Liver (tissue), 9 donors: ENCODE measurements around the gene ITIH4. TPM values are rescaled to one million over a fixed set of nuclear protein-coding genes. Genes with fewer than 3 reads are reported as not detected.
A peak's percentile ranks its signal among the peaks of the same experiment; 100 is the strongest.

Source experiments
- DNase-seq: peaks from one replicate; pipeline ENCODE4 v3.0.0-alpha.2; 2017; ENCODE audit warnings: low spot score
- H3K27ac ChIP-seq, 2 donors: one replicate each; pipeline ENCODE4 v1.7.0; 2013; ENCODE audit warnings: inconsistent platforms in 2 of 2, low read length in 2 of 2, control low read depth in 1 of 2, low read depth in 1 of 2, mild to moderate bottlenecking in 1 of 2
- H3K27me3 ChIP-seq, 4 donors: one replicate each; pipeline versions ENCODE4 v1.6.1 to v1.7.0; 2013; ENCODE audit warnings: low read length in 3 of 4, inconsistent platforms in 1 of 4, mild to moderate bottlenecking in 1 of 4, moderate library complexity in 1 of 4; ENCODE audit not compliant: control insufficient read depth in 4 of 4, insufficient read depth in 4 of 4
- H3K36me3 ChIP-seq, 4 donors: one replicate each; pipeline versions ENCODE4 v1.6.1 to v1.7.0; 2013; ENCODE audit warnings: low read length in 3 of 4, mild to moderate bottlenecking in 3 of 4, low read depth in 1 of 4, moderate library complexity in 1 of 4; ENCODE audit not compliant: control insufficient read depth in 4 of 4, insufficient read depth in 3 of 4
- H3K4me1 ChIP-seq, 4 donors: one replicate each; pipeline versions ENCODE4 v1.6.1 to v1.7.0; 2013; ENCODE audit warnings: low read length in 3 of 4, mild to moderate bottlenecking in 3 of 4, moderate library complexity in 1 of 4; ENCODE audit not compliant: control insufficient read depth in 4 of 4, insufficient read depth in 4 of 4
- H3K4me3 ChIP-seq, 3 donors: one replicate each; pipeline versions ENCODE4 v1.6.1 to v1.7.0; 2013; ENCODE audit warnings: low read length in 3 of 3, control low read depth in 1 of 3, low read depth in 1 of 3, mild to moderate bottlenecking in 1 of 3
- H3K9ac ChIP-seq, 2 donors: one replicate each; pipeline ENCODE4 v1.7.0; 2013; ENCODE audit warnings: low read length in 2 of 2, mild to moderate bottlenecking in 2 of 2, moderate library complexity in 2 of 2, control low read depth in 1 of 2, low read depth in 1 of 2
- H3K9me3 ChIP-seq, 4 donors: one replicate each; pipeline versions ENCODE4 v1.6.1 to v1.7.0; 2013; ENCODE audit warnings: low read length in 3 of 4; ENCODE audit not compliant: control insufficient read depth in 4 of 4
- CTCF ChIP-seq: fragments of 150-350 bp; IDR thresholded peaks from 2 replicates; pipeline ENCODE4 v1.5.1; 2017; ENCODE audit warnings: improper control_type of control experiment, low read depth, low read length; ENCODE audit not compliant: missing input control
- EGR1 ChIP-seq, 2 donors: IDR thresholded peaks; 2 replicates each; pipeline ENCODE4 v1.6.1; 2016 to 2018; ENCODE audit warnings: antibody characterized with exemption in 2 of 2, low read depth in 2 of 2
- FOXA1 ChIP-seq: IDR thresholded peaks from 2 replicates; pipeline ENCODE4 v1.6.1; 2016; ENCODE audit warnings: antibody characterized with exemption
- GABPA ChIP-seq, 2 donors: IDR thresholded peaks in 1 of 2; conservative IDR thresholded peaks in 1 of 2; 2 replicates each; pipeline ENCODE4 v1.6.1; 2016; ENCODE audit warnings: antibody characterized with exemption in 2 of 2, mild to moderate bottlenecking in 1 of 2, moderate library complexity in 1 of 2
- HNF4A ChIP-seq, 2 donors: conservative IDR thresholded peaks; 2 replicates each; pipeline ENCODE4 v1.6.1; 2016; ENCODE audit warnings: antibody characterized with exemption in 2 of 2, mild to moderate bottlenecking in 2 of 2
- HNF4G ChIP-seq: IDR thresholded peaks from 2 replicates; pipeline ENCODE4 v1.6.1; 2016; ENCODE audit warnings: antibody characterized with exemption
- JUND ChIP-seq, 2 donors: IDR thresholded peaks; 2 replicates each; pipeline ENCODE4 v1.6.1; 2016; ENCODE audit warnings: antibody characterized with exemption in 2 of 2
- MAX ChIP-seq: IDR thresholded peaks from 2 replicates; pipeline ENCODE4 v1.6.1; 2016; ENCODE audit warnings: antibody characterized with exemption
- NR2F2 ChIP-seq: IDR thresholded peaks from 2 replicates; pipeline ENCODE4 v1.6.1; 2016; ENCODE audit warnings: antibody characterized with exemption
- RAD21 ChIP-seq, 2 donors: IDR thresholded peaks; 2 replicates each; pipeline ENCODE4 v1.6.1; 2016; ENCODE audit warnings: antibody characterized with exemption in 2 of 2, mild to moderate bottlenecking in 2 of 2
- RXRA ChIP-seq, 2 donors: IDR thresholded peaks; 2 replicates each; pipeline ENCODE4 v1.6.1; 2017 to 2018; ENCODE audit warnings: antibody characterized with exemption in 2 of 2, mild to moderate bottlenecking in 1 of 2
- SP1 ChIP-seq: IDR thresholded peaks from 2 replicates; pipeline ENCODE4 v1.6.1; 2018; ENCODE audit warnings: antibody characterized with exemption, mild to moderate bottlenecking
- TAF1 ChIP-seq: conservative IDR thresholded peaks from 2 replicates; pipeline ENCODE4 v1.6.1; 2016; ENCODE audit warnings: antibody characterized with exemption, mild to moderate bottlenecking
- WGBS: extraction: QIAGEN DNeasy Blood & Tissue Kit; methylation state at CpG from one replicate; pipeline ENCODE4 v1.1.7; 2013; 5-methylcytosine and 5-hydroxymethylcytosine counted together
- polyA plus RNA-seq, 2 donors: library from polyadenylated mRNA; stranded (reverse) in 1 of 2; unstranded in 1 of 2; fragments of 200-250 nt in 1 of 2; fragments of >200 nt in 1 of 2; fragmentation: Nextera tagmentation in 1 of 2; extraction: Ambion mirVana in 1 of 2; gene quantifications; one replicate each; pipeline versions ENCODE4 v1.2.1 to v1.2.3, GENCODE V29; 2013 to 2015
- total RNA-seq, 2 donors: library from RNA; depleted of rRNA; stranded (reverse); fragments of >200 nt; gene quantifications; one replicate each; pipeline ENCODE4 v1.2.3, GENCODE V29; 2014
- TF ChIP-seq, protein P1 (sequence below): IDR thresholded peaks from 2 replicates; pipeline ENCODE4 v1.6.1; 2016; ENCODE audit warnings: antibody characterized with exemption
- TF ChIP-seq, protein P2 (sequence below): IDR thresholded peaks from 2 replicates; pipeline ENCODE4 v1.6.1; 2016; ENCODE audit warnings: antibody characterized with exemption
- donor health status: healthy.
- donor health status: healthy.
- donor health status: healthy.
- donor health status: healthy.
- donor health status: healthy.

The ITIH4 gene
- total and polyA plus RNA-seq, 4 donors: 447 to 3,354 (median 2,410) TPM

DNA sequence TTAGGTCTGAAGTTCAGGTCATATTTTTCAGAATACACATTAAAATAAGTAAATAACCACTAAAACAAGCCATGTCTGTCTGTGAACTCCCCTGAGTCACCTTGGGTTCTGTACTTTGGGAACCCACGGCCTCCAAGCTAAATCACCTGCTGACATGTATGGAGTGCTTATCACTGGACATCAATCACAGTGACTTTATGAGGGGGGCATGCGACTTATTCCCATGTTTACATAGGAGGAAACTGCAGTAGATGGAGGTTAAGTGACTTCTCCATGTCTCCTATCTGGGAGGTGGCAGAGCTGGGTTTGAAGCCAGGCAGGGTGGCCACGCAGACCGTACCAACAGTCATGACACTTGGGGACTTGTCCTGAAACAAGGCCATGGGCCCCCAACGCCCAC is 8.1 kb downstream of the ITIH4 start:
- TF ChIP-seq JUND (IDR thresholded peaks at IDR 0.05) (no peak), MAX (no peak), EGR1 (IDR thresholded peaks at IDR 0.05; ENCODE audit: low read depth in 2 of 2) (no peak), RAD21 (IDR thresholded peaks at IDR 0.05) (no peak), HNF4G (no peak), RXRA (IDR thresholded peaks at IDR 0.05) (no peak), NR2F2 (no peak), GABPA (IDR thresholded peaks at IDR 0.05 in 1 of 2, conservative IDR thresholded peaks at IDR 0.05 in 1 of 2) (no peak), FOXA1 (no peak), CTCF (no peak), HNF4A (conservative IDR thresholded peaks at IDR 0.05) (no peak)
- TF ChIP-seq, protein P1, sequence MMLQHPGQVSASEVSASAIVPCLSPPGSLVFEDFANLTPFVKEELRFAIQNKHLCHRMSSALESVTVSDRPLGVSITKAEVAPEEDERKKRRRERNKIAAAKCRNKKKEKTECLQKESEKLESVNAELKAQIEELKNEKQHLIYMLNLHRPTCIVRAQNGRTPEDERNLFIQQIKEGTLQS: no peak
- peaks cover 21 to 93% (median 71%) of the 10 kb centered on the region in 4 donors for H3K36me3 ChIP-seq
- 83% methylated on average over 5 of the region's 5 CpGs for WGBS
- H3K27ac ChIP-seq: peak overlapping the region in 1 of 2 donors; percentile 10
- H3K4me3 ChIP-seq: no peak overlapping the region
- H3K27me3 ChIP-seq: no peaks in the 10 kb centered on the region
- H3K9ac ChIP-seq: no peak overlapping the region
- no peaks in the 10 kb centered on the region for H3K9me3 ChIP-seq
- peaks cover 2 to 95% (median 85%) of the 10 kb centered on the region in 4 donors for H3K4me1 ChIP-seq
- DNase-seq: no peak

DNA sequence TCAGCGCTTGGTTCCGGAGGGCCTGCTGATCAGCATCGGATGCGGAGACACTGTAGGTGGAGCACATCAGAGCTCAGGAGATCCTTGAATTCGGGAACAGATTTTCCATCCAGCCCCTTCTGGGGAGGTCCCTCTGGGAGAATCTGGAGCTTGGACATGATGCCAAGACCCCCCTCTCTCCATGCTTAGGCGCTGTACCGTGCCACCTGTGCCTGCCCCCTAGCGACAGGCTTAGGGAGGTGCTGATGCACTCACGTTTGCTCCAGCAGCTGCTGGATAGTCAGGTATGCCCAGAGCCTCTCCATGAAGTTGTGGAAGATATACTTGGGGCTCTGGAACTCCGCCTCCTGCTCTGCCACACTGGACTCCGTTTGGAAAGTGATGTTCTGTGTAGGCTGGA is 9.7 kb downstream of the ITIH4 start:
- peaks cover 2 to 93% (median 78%) of the 10 kb centered on the region in 4 donors for H3K4me1 ChIP-seq
- 66% methylated on average over 11 of the region's 11 CpGs for WGBS
- no peaks in the 10 kb centered on the region for H3K9me3 ChIP-seq
- no peak overlapping the region for H3K27ac ChIP-seq
- H3K36me3 ChIP-seq: peaks cover 25 to 92% (median 75%) of the 10 kb centered on the region in 4 donors
- DNase-seq: no peak
- H3K4me3 ChIP-seq: no peak overlapping the region
- H3K27me3 ChIP-seq: no peaks in the 10 kb centered on the region
- H3K9ac ChIP-seq: no peak overlapping the region
- TF ChIP-seq CTCF (peak; percentile 33), EGR1 (IDR thresholded peaks at IDR 0.05; ENCODE audit: low read depth in 2 of 2) (no peak), RAD21 (IDR thresholded peaks at IDR 0.05) (peak in 1 of 2 donors; percentile 41)

- peaks cover 2 to 85% (median 72%) of the 10 kb centered on the region in 4 donors for H3K4me1 ChIP-seq
- WGBS: 79% methylated on average over 2 of the region's 2 CpGs
- no peaks in the 10 kb centered on the region for H3K27me3 ChIP-seq
- H3K4me3 ChIP-seq: no peak overlapping the region
- TF ChIP-seq MAX (no peak), CTCF (no peak), EGR1 (IDR thresholded peaks at IDR 0.05; ENCODE audit: low read depth in 2 of 2) (no peak), SP1 (no peak), FOXA1 (no peak), TAF1 (no peak), HNF4A (conservative IDR thresholded peaks at IDR 0.05) (no peak), NR2F2 (no peak), JUND (IDR thresholded peaks at IDR 0.05) (no peak)
- TF ChIP-seq, protein P2, sequence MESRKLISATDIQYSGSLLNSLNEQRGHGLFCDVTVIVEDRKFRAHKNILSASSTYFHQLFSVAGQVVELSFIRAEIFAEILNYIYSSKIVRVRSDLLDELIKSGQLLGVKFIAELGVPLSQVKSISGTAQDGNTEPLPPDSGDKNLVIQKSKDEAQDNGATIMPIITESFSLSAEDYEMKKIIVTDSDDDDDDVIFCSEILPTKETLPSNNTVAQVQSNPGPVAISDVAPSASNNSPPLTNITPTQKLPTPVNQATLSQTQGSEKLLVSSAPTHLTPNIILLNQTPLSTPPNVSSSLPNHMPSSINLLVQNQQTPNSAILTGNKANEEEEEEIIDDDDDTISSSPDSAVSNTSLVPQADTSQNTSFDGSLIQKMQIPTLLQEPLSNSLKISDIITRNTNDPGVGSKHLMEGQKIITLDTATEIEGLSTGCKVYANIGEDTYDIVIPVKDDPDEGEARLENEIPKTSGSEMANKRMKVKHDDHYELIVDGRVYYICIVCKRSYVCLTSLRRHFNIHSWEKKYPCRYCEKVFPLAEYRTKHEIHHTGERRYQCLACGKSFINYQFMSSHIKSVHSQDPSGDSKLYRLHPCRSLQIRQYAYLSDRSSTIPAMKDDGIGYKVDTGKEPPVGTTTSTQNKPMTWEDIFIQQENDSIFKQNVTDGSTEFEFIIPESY: no peak
- no peak overlapping the region for H3K9ac ChIP-seq
- peak overlapping the region in 1 of 2 donors; percentile 16 for H3K27ac ChIP-seq
- H3K9me3 ChIP-seq: no peaks in the 10 kb centered on the region
- H3K36me3 ChIP-seq: peaks cover 24 to 86% (median 71%) of the 10 kb centered on the region in 4 donors
- no peak for DNase-seq
Measured at GRCh38 chr3:52819936-52820335, 10.5 kb downstream of the ITIH4 start.
